Stimulated activated CD8-positive, alpha-beta memory T cell treated with anti-CD3 and anti-CD28 coated beads, Interleukin-12 subunit alpha, Interleukin-12 subunit beta, amount 100 ng/mL, for 24 hours (primary cell): Measurements from ENCODE around the gene OR5B21.

Source experiments
- DNase-seq: peaks from one replicate; pipeline ENCODE4 v3.0.0-alpha.2; 2020; ENCODE audit errors: extremely low read depth

The OR5B21 gene

GRCh38 chr11:58493676-58494075, 14.2 kb downstream of the OR5B21 start:
- DNase-seq, result no peak

- no peak for DNase-seq
Observed at GRCh38 chr11:58490827-58491226, 17.1 kb downstream of the OR5B21 start.

GRCh38 chr11:58487170-58487569, 20.7 kb downstream of the OR5B21 start:
- no peak for DNase-seq

- DNase-seq, result no peak
Observed at GRCh38 chr11:58485961-58486360, 21.9 kb downstream of the OR5B21 start.

- DNase-seq, result no peak
Observed at GRCh38 chr11:58471892-58472291, 36.0 kb downstream of the OR5B21 start.

GRCh38 chr11:58466293-58466692, 41.6 kb downstream of the OR5B21 start:
- no peak for DNase-seq

GRCh38 chr11:58465690-58466089, 42.2 kb downstream of the OR5B21 start:
- no peak for DNase-seq
